Suppressor macrophage (primary cell): ENCODE data around the gene POLD3.
"Not testable (repeated sequence)": the region's sequence is repeated elsewhere in the genome, so short reads cannot be mapped to it uniquely, and the experiment has no call there.

ENCODE experiments used
- DNase-seq, 4 experiments: peaks; one replicate each; pipeline ENCODE4 v3.0.0-alpha.2; 2020 to 2022

POLD3 gene

DNA sequence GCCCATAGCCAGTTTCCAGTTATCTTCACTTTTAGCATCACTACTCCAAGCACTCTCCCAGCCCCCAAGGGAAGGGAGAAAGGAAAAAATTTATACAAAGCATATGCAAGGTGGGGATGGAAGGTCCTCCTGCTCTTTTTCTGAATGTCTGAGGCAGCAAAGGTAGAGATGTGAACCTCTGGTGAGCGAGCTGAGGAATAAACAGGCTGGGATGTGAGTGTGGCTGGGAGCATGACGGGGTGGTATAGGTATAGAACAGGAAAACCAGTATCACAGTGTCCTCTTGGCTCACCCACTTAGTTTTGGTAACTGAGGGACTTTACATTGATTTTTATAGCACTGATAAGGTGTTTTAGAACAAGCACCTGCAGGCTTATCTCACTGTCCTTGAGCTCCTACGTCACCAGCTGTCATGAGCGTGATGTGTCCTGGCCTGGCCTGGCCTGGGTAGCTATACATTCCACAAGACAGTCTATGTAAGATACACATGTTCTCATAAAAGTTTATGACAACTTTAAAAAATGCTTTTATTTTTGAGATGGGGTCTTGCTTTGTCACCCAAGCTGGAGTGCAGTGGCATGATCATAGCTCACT, 10.3 kb upstream of the POLD3 start:
- DNase-seq, result no peak

DNA sequence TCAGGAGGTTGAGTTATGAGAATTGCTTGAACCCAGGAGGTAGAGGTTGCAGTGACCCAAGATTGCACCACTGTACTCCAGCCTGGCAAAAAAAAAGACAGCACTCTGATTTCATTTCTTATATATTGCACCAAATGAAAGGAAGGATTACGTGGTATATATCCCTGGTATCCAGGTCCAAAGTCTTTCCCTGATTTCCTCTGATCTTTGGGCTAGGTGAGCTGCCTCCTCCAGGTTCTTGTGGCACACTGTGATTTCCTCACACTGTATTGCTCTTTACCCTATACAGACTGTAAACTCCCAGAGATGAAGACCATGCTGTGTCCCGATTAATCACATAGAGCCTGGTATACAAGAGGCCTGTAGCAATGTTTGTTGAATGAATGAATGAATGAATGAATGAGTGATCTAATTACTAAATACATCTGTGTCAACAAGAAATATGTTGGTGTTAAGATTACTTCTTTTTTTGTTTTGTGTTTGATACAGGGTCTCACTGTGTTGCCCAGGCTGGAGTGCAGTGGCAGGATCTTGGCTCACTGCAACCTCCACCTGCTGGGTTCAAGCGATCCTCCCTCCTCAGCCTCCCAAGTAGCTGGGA, 9.3 kb upstream of the POLD3 start:
- no peak for DNase-seq

DNA sequence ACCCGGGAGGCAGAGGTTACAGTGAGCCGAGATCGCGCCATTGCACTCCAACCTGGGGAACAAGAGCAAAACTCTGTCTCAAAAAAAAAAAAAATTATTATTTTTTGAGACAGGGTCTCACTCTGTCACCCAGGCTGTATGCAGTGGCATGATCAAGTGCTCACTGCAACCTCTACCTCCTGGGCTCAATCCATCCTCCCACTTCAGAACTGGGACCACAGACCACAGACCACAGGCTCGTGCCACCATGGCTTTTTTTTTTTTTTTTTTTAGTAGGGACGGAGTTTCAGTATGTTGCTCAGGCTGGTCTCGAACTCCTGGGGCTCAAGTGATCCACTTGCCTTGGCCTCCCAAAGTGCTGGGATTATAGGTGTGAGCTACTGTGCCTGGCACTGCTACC, 1.9 kb upstream of the POLD3 start:
- not testable (repeated sequence) for DNase-seq

DNA sequence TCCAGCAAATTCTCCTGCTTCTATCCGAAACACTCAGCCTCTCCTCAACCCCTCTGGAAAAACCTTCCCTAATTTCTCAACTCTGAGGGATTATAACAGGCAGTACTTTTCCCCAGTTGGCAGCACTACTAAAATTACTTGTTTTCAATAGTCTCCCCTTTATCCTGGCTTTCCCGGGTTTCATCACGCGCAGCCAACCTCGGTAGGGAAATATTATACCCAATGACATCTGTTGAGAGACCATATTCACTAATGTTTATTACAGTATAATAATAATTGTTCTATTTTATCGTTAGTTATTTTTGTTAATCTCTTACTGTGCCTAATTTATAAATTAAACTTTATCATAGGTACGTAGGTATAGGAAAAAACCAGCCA, 330 bp upstream of the POLD3 start:
- DNase-seq, result no peak

DNA sequence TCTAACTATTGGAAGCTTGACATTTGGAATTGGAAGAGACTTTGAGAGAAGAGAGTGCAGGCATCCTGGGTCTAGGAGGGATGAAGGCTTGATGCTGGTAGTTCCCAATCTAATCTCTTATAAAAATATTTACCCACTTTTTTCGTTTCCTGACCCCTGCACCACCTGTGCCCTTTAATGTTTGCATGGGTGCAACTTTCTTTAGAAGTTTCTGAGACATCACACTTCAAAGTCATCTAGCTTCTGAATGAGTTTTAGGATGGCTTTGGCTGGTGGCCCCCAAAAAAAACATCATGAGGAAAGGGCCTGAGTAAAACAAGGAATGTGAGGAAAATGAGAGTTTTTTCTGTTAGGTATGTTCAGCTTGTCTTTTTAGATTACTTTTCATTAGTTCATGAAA, 1.1 kb downstream of the POLD3 start:
- no peak for DNase-seq

DNA sequence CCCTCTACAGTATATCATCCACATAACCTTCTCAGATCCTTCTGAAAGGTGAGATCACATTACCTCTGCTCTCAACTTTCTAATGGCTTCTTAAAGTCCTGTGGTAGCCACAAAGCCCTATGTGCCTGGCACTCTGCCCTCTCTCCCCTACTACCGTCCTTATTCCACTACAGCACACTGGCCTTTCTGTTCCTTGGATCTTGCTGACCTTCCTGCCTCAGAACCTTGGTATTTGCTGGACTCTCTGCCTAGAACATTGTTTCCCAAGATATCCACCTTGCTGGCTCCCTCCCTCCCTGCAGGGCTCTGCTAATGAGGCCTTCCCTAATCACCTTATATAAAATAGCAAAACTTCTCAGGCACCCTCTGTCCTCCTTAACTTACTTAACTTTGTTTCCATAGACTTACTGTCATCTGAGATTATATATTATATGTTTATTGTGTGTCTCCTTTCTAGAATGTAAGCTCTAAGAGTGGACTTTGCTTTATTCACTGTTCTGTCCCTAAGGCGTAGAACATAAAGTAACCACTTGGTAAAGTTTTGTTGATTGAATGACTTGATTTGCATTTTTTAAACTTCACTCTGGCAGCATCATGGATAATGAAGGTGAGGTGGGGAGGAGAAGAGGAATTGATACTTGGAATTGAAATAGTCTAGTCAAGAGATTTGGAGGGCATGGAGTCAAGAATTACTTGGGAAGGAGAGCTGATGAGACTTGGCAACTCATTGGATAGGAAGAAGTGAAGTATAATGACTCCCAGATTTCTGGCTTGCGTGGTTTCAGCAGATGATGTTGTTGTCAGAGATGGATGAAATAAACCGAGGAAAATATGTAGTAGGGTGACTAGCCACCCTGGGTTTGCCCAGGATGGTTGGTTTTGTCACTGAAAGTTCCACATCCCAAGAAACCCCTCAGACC, 10.5 kb downstream of the POLD3 start:
- DNase-seq, result no peak

DNA sequence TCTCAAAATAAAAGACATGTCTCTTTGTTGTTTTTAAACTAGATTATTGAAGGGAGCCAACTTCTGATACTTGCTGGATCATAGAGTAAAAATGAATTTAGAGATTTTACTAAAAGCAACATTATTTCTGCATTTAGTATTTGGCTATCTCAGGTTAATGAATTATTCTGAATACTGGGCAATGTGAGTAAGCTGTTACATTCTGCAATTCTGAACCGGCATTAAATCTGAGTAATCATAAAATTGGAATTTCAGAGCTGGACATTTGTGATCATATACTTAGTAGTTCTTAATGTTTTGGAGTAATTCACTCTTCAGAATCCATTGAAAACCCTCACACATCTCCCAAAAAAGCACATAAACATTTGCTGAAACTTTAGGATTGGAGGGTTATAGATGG, 11.5 kb downstream of the POLD3 start:
- DNase-seq, result no peak

DNA sequence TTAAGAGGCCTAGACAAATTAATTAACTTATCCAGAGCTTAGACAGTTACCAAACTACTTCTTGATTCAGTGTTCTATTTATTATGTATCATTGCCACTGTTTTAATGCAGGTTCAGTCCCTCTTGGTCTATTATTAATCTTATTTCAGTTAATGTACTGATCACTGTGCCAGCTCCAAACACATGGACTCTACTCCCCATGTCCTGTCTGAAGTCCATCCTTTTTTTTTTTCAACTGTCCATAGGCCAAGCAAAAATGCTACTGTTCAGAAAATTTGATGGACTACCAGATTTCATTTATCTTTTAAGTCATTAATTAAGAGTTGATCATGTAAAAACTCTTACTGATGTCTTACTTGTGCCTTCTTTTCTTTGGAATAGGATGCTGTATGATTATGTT, 11.9 kb downstream of the POLD3 start:
- no peak for DNase-seq

DNA sequence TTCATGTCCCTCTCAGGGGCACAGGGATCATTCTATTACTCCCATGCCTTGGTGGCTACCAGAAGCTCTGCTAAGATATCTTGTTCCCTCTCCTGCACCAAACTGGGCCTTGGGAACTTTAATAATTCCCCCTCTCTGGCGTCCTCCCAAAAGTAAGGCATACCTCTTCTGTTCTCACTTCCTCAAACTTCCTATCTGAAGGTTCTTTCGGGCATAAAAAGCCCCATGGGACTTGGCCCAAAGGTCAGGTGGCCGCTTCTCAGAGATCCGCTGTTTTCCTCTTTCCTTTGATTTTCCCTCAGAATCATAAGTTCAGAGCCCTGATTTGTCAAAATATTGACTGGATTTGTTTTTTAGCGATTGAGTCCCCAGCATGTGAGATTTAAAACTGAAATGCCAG, 13.0 kb downstream of the POLD3 start:
- DNase-seq, result no peak

DNA sequence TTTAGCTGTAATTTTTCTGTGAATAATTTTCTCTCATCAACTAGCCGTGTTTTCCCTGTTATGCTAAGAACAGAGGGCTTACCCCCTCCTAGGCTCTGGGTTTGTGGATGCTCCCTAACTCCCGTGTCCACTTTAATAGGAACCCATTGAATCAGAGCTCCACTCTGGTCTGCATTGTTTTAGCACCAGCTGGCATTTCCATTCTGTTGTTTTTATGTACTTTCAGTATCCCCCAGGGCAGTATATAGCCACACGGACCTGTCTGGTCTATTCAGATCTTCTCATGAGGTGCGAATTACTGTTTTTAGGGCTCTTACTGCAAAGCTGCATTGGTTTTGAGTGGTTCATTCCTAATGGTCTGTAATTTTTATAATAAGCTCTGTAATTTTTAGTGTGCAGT, 16.0 kb downstream of the POLD3 start:
- no peak for DNase-seq

- peak; percentile 13 to 91 (median 76) for DNase-seq
These were observed 19.0 kb downstream of the POLD3 start for GRCh38 chr11:74611369-74611861.

DNA sequence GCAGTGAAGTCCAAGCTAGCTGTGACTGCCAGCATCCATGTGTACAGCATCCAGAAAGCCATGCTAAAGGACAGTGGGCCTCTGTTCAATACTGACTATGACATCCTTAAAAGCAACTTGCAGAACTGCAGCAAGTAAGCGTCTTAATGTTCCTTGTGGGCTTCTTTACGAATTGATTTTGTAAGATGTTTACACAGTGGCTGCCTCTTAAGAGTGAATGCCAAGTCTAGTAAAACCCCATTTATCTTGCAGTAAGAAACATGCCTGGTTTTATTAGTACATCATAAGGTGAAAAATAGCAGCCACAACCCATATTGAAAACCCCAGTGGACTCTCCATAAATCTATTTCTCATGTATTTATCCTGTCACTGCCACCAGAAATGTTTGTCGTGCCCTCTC, 20.5 kb downstream of the POLD3 start:
- DNase-seq, result no peak

DNA sequence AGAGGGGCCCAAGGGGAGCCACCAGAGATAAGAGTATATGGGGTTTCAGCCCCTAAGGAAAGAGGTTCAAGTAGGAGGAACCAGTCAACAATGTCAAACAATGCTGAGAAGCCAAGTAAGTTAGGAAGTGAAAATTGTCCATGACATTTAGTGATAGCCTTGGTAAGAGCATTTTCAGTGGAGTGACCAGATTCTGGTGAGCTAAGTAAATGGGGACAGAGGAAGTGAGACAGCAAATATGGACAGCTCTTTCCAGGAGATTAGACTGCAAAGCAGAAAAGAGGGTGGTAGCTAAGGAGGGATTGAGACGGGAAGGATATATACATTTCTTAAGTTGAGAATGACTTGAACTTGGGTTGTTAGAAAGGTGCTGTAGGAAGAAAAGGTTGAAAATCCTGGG, 22.9 kb downstream of the POLD3 start:
- DNase-seq, result peak; percentile 17 to 81 (median 56)

- DNase-seq, result no peak
These were observed 23.6 kb downstream of the POLD3 start for GRCh38 chr11:74615988-74616387.

DNA sequence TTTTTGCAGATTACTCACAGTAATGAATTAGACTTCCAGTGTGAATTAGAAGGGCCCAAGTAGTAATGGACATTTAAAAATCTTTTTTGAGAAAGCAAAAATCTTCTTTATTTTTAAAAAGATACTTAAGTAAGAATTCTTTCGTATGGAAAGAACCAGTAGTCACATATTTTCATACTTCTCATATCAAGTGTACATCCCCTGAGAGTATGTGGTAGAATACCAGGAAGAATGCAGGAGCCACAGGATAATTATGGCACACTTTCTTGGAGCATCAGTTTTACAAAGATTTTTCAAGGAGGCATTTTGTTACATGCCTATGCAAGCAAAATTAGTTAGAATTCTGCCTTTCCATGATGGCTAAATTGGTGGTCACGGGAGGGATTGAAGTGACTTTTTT, 28.1 kb downstream of the POLD3 start:
- no peak for DNase-seq

GRCh38 chr11:74626130-74626529, 33.7 kb downstream of the POLD3 start:
- no peak for DNase-seq

- DNase-seq, result no peak
These were observed 34.2 kb downstream of the POLD3 start for GRCh38 chr11:74626604-74627003.

DNA sequence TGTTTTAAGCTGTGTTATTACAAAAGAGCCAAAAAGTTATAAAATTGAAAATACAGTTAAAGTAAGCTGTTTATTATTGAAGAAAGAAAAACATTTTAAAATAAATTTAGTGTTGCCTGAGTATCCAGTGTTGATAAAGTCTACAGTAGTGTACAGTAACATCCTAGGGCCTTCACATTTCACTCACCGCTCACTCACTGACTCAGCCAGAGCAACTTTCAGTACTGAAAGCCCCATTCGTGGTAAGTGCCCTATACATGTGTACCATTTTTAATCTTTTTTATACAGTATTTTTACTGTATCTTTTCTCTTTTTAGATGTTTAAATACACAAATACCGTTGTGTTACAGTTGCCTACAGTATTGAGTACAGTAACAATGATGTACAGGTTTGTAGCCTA, 35.0 kb downstream of the POLD3 start:
- DNase-seq, result no peak

DNA sequence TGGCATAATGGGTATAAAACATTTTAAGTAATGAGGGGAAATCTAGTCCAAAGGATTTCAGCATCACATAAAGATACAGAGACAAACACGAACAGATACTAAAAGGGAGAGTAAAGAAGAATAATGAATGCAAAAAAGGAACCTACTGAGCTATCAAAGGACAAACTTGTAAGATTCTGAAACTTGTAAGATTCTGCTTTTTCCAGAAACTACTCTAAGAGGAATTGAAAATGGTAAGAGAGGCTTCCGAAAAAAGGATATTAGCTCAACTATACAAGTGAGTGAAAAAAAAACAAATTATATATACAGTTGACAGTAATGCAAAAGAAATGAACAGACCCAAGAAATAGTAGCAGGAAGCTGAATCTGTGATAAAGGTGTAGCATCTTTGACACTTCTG, 37.7 kb downstream of the POLD3 start:
- DNase-seq, result peak in 2 of 4 experiments; percentile 37 to 62

DNA sequence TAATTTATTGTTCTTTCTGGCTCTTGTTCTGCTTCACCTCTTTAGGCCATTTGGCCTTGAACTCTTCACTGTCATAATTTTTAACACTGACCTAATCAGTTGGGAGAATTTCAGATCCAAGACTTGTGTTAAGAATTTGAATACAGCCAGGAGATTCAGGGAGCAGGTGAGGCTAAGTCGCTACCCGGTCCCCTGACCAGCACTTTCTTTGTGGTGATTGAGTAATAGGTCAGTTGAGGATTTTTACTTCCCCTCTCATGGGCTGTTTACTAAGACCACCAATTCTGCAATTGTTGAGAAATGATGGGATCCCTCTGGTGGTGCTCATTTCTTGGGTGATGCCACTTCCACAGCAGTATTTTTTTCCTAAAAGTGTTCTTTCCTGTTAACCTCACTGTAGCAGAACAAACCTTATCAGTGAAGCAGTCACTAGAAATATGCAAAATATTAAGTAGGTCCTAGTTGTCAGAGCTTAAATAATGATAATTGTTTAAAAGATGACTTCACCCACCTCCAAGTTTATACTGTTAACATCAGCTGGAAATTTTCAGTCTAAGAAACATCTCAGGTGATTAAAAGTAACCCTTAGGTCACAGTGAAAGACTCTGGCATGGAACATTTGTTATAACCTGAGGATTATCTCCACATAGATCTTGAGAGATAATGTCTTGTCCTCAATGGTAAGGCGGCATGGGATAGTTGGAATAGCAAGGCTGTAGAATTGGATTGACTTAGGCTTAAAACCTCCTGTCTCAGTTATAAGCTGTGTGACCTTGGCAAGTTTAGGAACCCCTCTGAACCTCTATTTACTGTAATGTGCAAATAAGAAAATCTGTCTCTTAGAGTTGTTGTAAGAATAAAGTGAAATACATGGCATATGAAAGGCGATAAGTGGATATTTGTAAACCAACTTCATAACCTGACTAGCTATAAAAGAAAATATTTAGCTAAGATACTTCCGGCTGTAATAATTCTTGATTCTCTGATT, 41.3 kb downstream of the POLD3 start:
- peak in 3 of 4 experiments; percentile 10 to 40 (median 39) for DNase-seq

- no peak for DNase-seq
These were observed 42.2 kb downstream of the POLD3 start for GRCh38 chr11:74634537-74634936.

DNA sequence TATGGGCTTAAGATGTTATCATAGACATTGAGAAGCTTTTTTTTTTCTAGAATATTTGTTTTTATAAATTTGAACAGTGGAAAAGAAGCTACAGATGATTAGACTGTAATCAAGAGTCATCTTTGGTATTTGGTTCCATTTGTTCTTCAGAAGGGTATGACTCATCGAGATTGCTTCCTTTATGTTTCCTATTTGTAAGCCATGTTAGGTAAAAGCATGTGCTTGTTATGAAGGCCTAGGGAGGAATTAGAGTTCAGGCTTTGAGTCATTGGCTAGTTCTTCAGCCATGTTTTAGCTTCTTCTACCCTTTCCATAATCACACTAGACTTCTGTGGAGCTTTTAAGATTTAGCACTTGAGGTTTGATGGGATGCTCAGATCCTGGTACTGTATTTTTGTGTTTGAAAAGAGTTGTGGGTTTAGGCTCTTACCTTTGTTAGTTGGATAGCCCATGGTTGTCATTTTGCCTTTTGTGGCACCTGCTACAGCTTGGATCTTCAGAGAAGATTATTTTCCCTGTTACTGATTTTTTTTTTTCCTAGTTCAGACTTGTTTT, 44.3 kb downstream of the POLD3 start:
- peak; percentile 15 to 77 (median 46) for DNase-seq
